PC-9 (cell line): Measurements from ENCODE around the gene TEKTIP1. TPM values are rescaled to one million over a fixed set of nuclear protein-coding genes. Genes with fewer than 3 reads are reported as not detected.

Experiments used
- BruUV-seq: library from RNA; stranded (reverse); fragments of 400-500 nt; replicated peaks from 2 replicates; lab custom pipeline; 2021; lab: Mats Ljungman, UMichigan
- CTCF ChIA-PET: fragments of 300-600 bp; sonication (Branson Sonifier 250); formaldehyde crosslinking; loops from one replicate; lab custom pipeline; 2022; ENCODE audit warnings: antibody characterized with exemption; lab: Charles Lee
- POLR2A ChIA-PET: fragments of 300-600 bp; sonication (Branson Sonifier 250); formaldehyde crosslinking; loops from one replicate; lab custom pipeline; 2022; ENCODE audit warnings: antibody characterized with exemption; ENCODE audit not compliant: unreplicated experiment; lab: Charles Lee
- DNase-seq, 2 experiments: peaks; one replicate each; pipeline versions ENCODE4 v3.0.0 to v3.0.0-alpha.2; 2015 to 2022; ENCODE audit warnings: mixed read lengths in 1 of 2
- H2AFZ ChIP-seq: fragments of 200-600 bp; sonication (generic); 2 replicates; pipeline ENCODE4 v1.8.1; 2017; ENCODE audit warnings: antibody characterized with exemption
- H3F3A ChIP-seq: fragments of 200-600 bp; sonication (generic); 2 replicates; pipeline ENCODE4 v1.8.1; 2017; ENCODE audit warnings: antibody characterized with exemption, mild to moderate bottlenecking, low read depth; ENCODE audit not compliant: insufficient read depth
- H3K27ac ChIP-seq: fragments of 200-600 bp; sonication (generic); 2 replicates; pipeline ENCODE4 v1.6.1; 2016; ENCODE audit warnings: mixed run types
- H3K27me3 ChIP-seq: fragments of 200-600 bp; sonication (generic); 2 replicates; pipeline ENCODE4 v1.6.1; 2016; ENCODE audit warnings: low read depth, mixed run types; ENCODE audit not compliant: insufficient read depth
- H3K36me3 ChIP-seq: fragments of 200-600 bp; sonication (generic); 2 replicates; pipeline ENCODE4 v1.6.1; 2016; ENCODE audit warnings: low read depth, mixed run types
- H3K4me1 ChIP-seq: fragments of 200-600 bp; sonication (generic); replicated peaks from 2 replicates; pipeline ENCODE4 v1.6.1; 2016; ENCODE audit warnings: mixed run types; ENCODE audit not compliant: insufficient read depth
- H3K4me2 ChIP-seq: fragments of 200-600 bp; sonication (generic); 2 replicates; pipeline ENCODE4 v1.6.1; 2017; ENCODE audit warnings: mixed run types
- H3K4me3 ChIP-seq: fragments of 200-600 bp; sonication (generic); 2 replicates; pipeline ENCODE4 v1.6.1; 2016; ENCODE audit warnings: mixed run types
- H3K79me2 ChIP-seq: fragments of 200-600 bp; sonication (generic); 2 replicates; pipeline ENCODE4 v1.6.1; 2017; ENCODE audit warnings: low read depth, mixed run types
- H3K9me2 ChIP-seq: fragments of 200-600 bp; sonication (generic); 2 replicates; pipeline ENCODE4 v1.8.1; 2017; ENCODE audit warnings: mild to moderate bottlenecking; ENCODE audit not compliant: insufficient read depth
- H3K9me3 ChIP-seq: fragments of 200-600 bp; sonication (generic); 2 replicates; pipeline ENCODE4 v1.8.1; 2016; ENCODE audit warnings: low read depth; ENCODE audit not compliant: insufficient read depth
- H4K20me1 ChIP-seq: fragments of 200-600 bp; sonication (generic); 2 replicates; pipeline ENCODE4 v1.8.1; 2017; ENCODE audit not compliant: insufficient read depth
- CTCF ChIP-seq: fragments of 200-600 bp; sonication (generic); conservative IDR thresholded peaks from 2 replicates; pipeline ENCODE4 v1.6.1; 2017; ENCODE audit warnings: mixed run types, antibody characterized with exemption, mild to moderate bottlenecking, moderate library complexity
- EZH2 ChIP-seq: fragments of 200-600 bp; sonication (generic); IDR thresholded peaks from 2 replicates; pipeline ENCODE4 v1.8.0; 2017; ENCODE audit warnings: antibody characterized with exemption, low read depth
- intact Hi-C: fragments of 100-400 bp; cut with micrococcal nuclease; formaldehyde crosslinking; loops from one replicate; pipeline ENCODE4 v1.10.0; 2022; ENCODE audit not compliant: unreplicated experiment
- total RNA-seq: library from RNA; stranded (reverse); gene quantifications from 2 replicates; pipeline ENCODE4 v1.2.3, GENCODE V29; 2021

TEKTIP1 gene
- total RNA-seq, 1 experiment from 2014 or later = 4.9 TPM

- BruUV-seq = no TSS peak
- H3F3A ChIP-seq = no peaks in the 10 kb centered on the region
- CTCF ChIA-PET = no interaction called here
- no peak overlapping the region for H3K27ac ChIP-seq
- POLR2A ChIA-PET = interaction anchor here (0.7 kb wide), 1 partner anchor 1601 kb away, joined by 6 read pairs; no protein-coding TSS in a partner anchor
- no peak overlapping the region for H2AFZ ChIP-seq
- no peak for DNase-seq
- H3K79me2 ChIP-seq = no peaks in the 10 kb centered on the region
- no peaks in the 10 kb centered on the region for H3K9me2 ChIP-seq
- no peak overlapping the region for H3K4me2 ChIP-seq
- no peaks in the 10 kb centered on the region for H3K9me3 ChIP-seq
- intact Hi-C loops = loop anchor here (5.0 kb wide), 1 partner anchor 657 kb away; no protein-coding TSS in a partner anchor
- no peaks in the 10 kb centered on the region for H3K27me3 ChIP-seq
- H3K36me3 ChIP-seq = no peaks in the 10 kb centered on the region
- TF ChIP-seq EZH2 (no peak), CTCF (no peak)
- H3K4me3 ChIP-seq = no peak overlapping the region
- H4K20me1 ChIP-seq = no peaks in the 10 kb centered on the region; the same call in 1 of the 2 replicates
- H3K4me1 ChIP-seq = no peaks in the 10 kb centered on the region
These were observed 10.8 kb downstream of the TEKTIP1 start for GRCh38 chr19:3549816-3550215.

- Histone ChIP-seq H3K4me3 (no peak overlapping the region), H3K36me3 (no peaks in the 10 kb centered on the region), H3K27me3 (no peaks in the 10 kb centered on the region), H3K4me1 (peaks cover 5% of the 10 kb centered on the region; the same call in 1 of the 2 replicates), H3K9me2 (no peaks in the 10 kb centered on the region), H2AFZ (no peak overlapping the region), H4K20me1 (peaks cover 7% of the 10 kb centered on the region; the same call in 1 of the 2 replicates), H3K4me2 (no peak overlapping the region), H3K9me3 (no peaks in the 10 kb centered on the region), H3K27ac (no peak overlapping the region), H3K79me2 (peaks cover 13% of the 10 kb centered on the region), H3F3A (no peaks in the 10 kb centered on the region)
- ChIA-PET POLR2A (no interaction called here), CTCF (no interaction called here)
- intact Hi-C loops = no loop called here
- no peak for TF ChIP-seq EZH2
- TF ChIP-seq CTCF = no peak
- no peak for DNase-seq
- no TSS peak for BruUV-seq
These were observed 12.2 kb downstream of the TEKTIP1 start for GRCh38 chr19:3550947-3551791.

- intact Hi-C loops = no loop called here
- H3K27ac ChIP-seq = no peak overlapping the region
- TF ChIP-seq EZH2 (no peak), CTCF (no peak)
- no peaks in the 10 kb centered on the region for H3K9me2 ChIP-seq
- no peaks in the 10 kb centered on the region for H3K36me3 ChIP-seq
- H3F3A ChIP-seq = no peaks in the 10 kb centered on the region
- peaks cover 10% of the 10 kb centered on the region; the same call in 1 of the 2 replicates for H3K4me1 ChIP-seq
- POLR2A ChIA-PET = no interaction called here
- no peak overlapping the region for H2AFZ ChIP-seq
- H3K79me2 ChIP-seq = peaks cover 19% of the 10 kb centered on the region
- DNase-seq = no peak
- H3K9me3 ChIP-seq = no peaks in the 10 kb centered on the region
- peaks cover 11% of the 10 kb centered on the region for H4K20me1 ChIP-seq
- H3K4me3 ChIP-seq = no peak overlapping the region
- H3K27me3 ChIP-seq = no peaks in the 10 kb centered on the region
- H3K4me2 ChIP-seq = no peak overlapping the region
- CTCF ChIA-PET = no interaction called here
- BruUV-seq = no TSS peak
These were observed 12.8 kb downstream of the TEKTIP1 start for GRCh38 chr19:3551792-3552095.
